SK-N-SH treated with all-trans-retinoic acid at 6 μM for 48 hours (cell line): ENCODE data around the gene GNG13.

Source experiments
- ATAC-seq: fragments of 200-7000 bp; cut with Tn5 transposase; 3 replicates; pipeline ENCODE4 v1.9.1; 2020; ENCODE audit warnings: mild to moderate bottlenecking, moderate library complexity
- ARNTL ChIP-seq: fragments of 450-650 bp; formaldehyde crosslinking; IDR thresholded peaks from 2 replicates; pipeline ENCODE4 v1.5.0; 2020; ENCODE audit warnings: low read depth, mild to moderate bottlenecking, moderate library complexity, borderline replicate concordance
- BACH2 ChIP-seq: fragments of 250-450 bp; sonication (Bioruptor Pico); IDR thresholded peaks from 2 replicates; pipeline ENCODE4 v1.9.0; 2021; ENCODE audit warnings: mild to moderate bottlenecking, borderline replicate concordance
- CSDC2 ChIP-seq: fragments of 250-450 bp; sonication (Bioruptor Pico); IDR thresholded peaks from 2 replicates; pipeline ENCODE4 v1.5.0; 2020; ENCODE audit warnings: mild to moderate bottlenecking, moderate library complexity
- ESRRG ChIP-seq: fragments of 250-450 bp; sonication (Bioruptor Pico); IDR thresholded peaks from 2 replicates; pipeline ENCODE4 v1.6.1; 2021; ENCODE audit warnings: mild to moderate bottlenecking
- GLIS3 ChIP-seq: fragments of 250-450 bp; sonication (Bioruptor Pico); IDR thresholded peaks from 2 replicates; pipeline ENCODE4 v1.5.0; 2020; ENCODE audit warnings: mild to moderate bottlenecking, moderate library complexity
- OSR1 ChIP-seq: fragments of 250-450 bp; sonication (Bioruptor Pico); IDR thresholded peaks from 2 replicates; pipeline ENCODE4 v1.8.0; 2022; ENCODE audit warnings: moderate library complexity, mild to moderate bottlenecking, inconsistent platforms
- RARB ChIP-seq: fragments of 250-450 bp; sonication (Bioruptor Pico); IDR thresholded peaks from 2 replicates; pipeline ENCODE4 v1.8.0; 2021; ENCODE audit warnings: mild to moderate bottlenecking, moderate library complexity
- SNAI2 ChIP-seq: fragments of 250-450 bp; sonication (Bioruptor Pico); IDR thresholded peaks from 2 replicates; pipeline ENCODE4 v1.5.0; 2020; ENCODE audit warnings: mild to moderate bottlenecking, moderate library complexity
- TOX ChIP-seq: fragments of 250-450 bp; sonication (Bioruptor Pico); IDR thresholded peaks from 2 replicates; pipeline ENCODE4 v1.8.0; 2021; ENCODE audit warnings: mild to moderate bottlenecking, moderate library complexity, borderline replicate concordance
- ZC3H10 ChIP-seq: fragments of 250-450 bp; sonication (Bioruptor Pico); IDR thresholded peaks from 2 replicates; pipeline ENCODE4 v1.5.1; 2021; ENCODE audit warnings: mild to moderate bottlenecking, moderate library complexity
- ZFP3 ChIP-seq: fragments of 250-450 bp; sonication (Bioruptor Pico); IDR thresholded peaks from 2 replicates; pipeline ENCODE4 v1.5.0; 2020; ENCODE audit warnings: mild to moderate bottlenecking, moderate library complexity
- ZFP30 ChIP-seq: fragments of 450-650 bp; formaldehyde crosslinking; IDR thresholded peaks from 2 replicates; pipeline ENCODE4 v1.5.0; 2022; ENCODE audit warnings: mild to moderate bottlenecking, moderate library complexity
- ZNF565 ChIP-seq: fragments of 450-650 bp; formaldehyde crosslinking; conservative IDR thresholded peaks from 2 replicates; pipeline ENCODE4 v1.5.0; 2020; ENCODE audit warnings: low read depth, mild to moderate bottlenecking, moderate library complexity
- ZNF70 ChIP-seq: fragments of 450-650 bp; formaldehyde crosslinking; IDR thresholded peaks from 2 replicates; pipeline ENCODE4 v1.5.0; 2020; ENCODE audit warnings: mild to moderate bottlenecking, moderate library complexity
- ZNF8 ChIP-seq: fragments of 450-650 bp; formaldehyde crosslinking; IDR thresholded peaks from 2 replicates; pipeline ENCODE4 v1.5.0; 2020; ENCODE audit warnings: mild to moderate bottlenecking, moderate library complexity
- TF ChIP-seq, protein P1 (sequence below): fragments of 250-450 bp; sonication (Bioruptor Pico); IDR thresholded peaks from 2 replicates; pipeline ENCODE4 v1.5.1; 2020; ENCODE audit warnings: low read depth, mild to moderate bottlenecking, moderate library complexity
- TF ChIP-seq, protein P2 (sequence below): fragments of 250-450 bp; sonication (Bioruptor Pico); IDR thresholded peaks from 2 replicates; pipeline ENCODE4 v1.8.0; 2021; ENCODE audit warnings: low read depth, mild to moderate bottlenecking, moderate library complexity, borderline replicate concordance
- TF ChIP-seq, protein P3 (sequence below): fragments of 250-450 bp; sonication (Bioruptor Pico); IDR thresholded peaks from 2 replicates; pipeline ENCODE4 v1.5.0; 2020; ENCODE audit warnings: mild to moderate bottlenecking, moderate library complexity
- TF ChIP-seq, protein P4 (sequence below): fragments of 250-450 bp; sonication (Bioruptor Pico); IDR thresholded peaks from 2 replicates; pipeline ENCODE4 v1.5.1; 2021; ENCODE audit warnings: mild to moderate bottlenecking, moderate library complexity

The GNG13 gene

DNA sequence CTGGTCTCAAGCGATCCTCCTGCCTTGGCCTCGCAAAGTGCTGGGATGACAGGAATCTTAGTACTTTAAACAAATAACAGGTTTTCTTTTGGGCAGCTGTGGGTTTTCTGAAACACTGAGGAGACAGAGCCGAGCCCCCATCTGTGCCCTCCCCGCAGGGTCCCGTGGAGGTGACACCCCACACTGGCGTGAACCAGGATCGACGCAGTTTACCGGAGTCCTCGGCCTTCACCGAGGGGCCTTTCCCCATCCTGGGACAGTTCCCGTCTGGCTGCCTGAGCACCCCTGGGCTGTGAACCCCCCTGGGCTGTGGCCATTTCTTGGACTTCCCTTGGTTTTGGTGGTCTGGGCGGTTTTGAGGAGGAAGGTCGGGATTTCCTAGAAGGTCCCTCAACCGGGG is 15.3 kb upstream of the GNG13 start:
- TF ChIP-seq ZNF70 (CRISPR knock-in tag): no peak
- no peak for TF ChIP-seq RARB (CRISPR knock-in tag)
- no peak for TF ChIP-seq ZFP3 (CRISPR knock-in tag)
- no peak for TF ChIP-seq ZFP30 (CRISPR knock-in tag)
- TF ChIP-seq OSR1 (CRISPR knock-in tag): no peak
- TF ChIP-seq GLIS3: no peak
- TF ChIP-seq, protein P1, sequence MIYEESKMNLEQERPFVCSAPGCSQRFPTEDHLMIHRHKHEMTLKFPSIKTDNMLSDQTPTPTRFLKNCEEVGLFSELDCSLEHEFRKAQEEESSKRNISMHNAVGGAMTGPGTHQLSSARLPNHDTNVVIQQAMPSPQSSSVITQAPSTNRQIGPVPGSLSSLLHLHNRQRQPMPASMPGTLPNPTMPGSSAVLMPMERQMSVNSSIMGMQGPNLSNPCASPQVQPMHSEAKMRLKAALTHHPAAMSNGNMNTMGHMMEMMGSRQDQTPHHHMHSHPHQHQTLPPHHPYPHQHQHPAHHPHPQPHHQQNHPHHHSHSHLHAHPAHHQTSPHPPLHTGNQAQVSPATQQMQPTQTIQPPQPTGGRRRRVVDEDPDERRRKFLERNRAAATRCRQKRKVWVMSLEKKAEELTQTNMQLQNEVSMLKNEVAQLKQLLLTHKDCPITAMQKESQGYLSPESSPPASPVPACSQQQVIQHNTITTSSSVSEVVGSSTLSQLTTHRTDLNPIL (CRISPR knock-in tag): no peak
- TF ChIP-seq, protein P2, sequence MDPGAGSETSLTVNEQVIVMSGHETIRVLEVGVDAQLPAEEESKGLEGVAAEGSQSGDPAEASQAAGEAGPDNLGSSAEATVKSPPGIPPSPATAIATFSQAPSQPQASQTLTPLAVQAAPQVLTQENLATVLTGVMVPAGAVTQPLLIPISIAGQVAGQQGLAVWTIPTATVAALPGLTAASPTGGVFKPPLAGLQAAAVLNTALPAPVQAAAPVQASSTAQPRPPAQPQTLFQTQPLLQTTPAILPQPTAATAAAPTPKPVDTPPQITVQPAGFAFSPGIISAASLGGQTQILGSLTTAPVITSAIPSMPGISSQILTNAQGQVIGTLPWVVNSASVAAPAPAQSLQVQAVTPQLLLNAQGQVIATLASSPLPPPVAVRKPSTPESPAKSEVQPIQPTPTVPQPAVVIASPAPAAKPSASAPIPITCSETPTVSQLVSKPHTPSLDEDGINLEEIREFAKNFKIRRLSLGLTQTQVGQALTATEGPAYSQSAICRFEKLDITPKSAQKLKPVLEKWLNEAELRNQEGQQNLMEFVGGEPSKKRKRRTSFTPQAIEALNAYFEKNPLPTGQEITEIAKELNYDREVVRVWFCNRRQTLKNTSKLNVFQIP (CRISPR knock-in tag): no peak
- no peak for TF ChIP-seq TOX
- TF ChIP-seq ZC3H10: no peak
- TF ChIP-seq, protein P3, sequence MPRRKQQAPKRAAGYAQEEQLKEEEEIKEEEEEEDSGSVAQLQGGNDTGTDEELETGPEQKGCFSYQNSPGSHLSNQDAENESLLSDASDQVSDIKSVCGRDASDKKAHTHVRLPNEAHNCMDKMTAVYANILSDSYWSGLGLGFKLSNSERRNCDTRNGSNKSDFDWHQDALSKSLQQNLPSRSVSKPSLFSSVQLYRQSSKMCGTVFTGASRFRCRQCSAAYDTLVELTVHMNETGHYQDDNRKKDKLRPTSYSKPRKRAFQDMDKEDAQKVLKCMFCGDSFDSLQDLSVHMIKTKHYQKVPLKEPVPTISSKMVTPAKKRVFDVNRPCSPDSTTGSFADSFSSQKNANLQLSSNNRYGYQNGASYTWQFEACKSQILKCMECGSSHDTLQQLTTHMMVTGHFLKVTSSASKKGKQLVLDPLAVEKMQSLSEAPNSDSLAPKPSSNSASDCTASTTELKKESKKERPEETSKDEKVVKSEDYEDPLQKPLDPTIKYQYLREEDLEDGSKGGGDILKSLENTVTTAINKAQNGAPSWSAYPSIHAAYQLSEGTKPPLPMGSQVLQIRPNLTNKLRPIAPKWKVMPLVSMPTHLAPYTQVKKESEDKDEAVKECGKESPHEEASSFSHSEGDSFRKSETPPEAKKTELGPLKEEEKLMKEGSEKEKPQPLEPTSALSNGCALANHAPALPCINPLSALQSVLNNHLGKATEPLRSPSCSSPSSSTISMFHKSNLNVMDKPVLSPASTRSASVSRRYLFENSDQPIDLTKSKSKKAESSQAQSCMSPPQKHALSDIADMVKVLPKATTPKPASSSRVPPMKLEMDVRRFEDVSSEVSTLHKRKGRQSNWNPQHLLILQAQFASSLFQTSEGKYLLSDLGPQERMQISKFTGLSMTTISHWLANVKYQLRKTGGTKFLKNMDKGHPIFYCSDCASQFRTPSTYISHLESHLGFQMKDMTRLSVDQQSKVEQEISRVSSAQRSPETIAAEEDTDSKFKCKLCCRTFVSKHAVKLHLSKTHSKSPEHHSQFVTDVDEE (CRISPR knock-in tag): no peak
- TF ChIP-seq ESRRG (CRISPR knock-in tag): no peak
- no peak for TF ChIP-seq ZNF8 (CRISPR knock-in tag)
- no peak for TF ChIP-seq SNAI2 (CRISPR knock-in tag)
- TF ChIP-seq, protein P4, sequence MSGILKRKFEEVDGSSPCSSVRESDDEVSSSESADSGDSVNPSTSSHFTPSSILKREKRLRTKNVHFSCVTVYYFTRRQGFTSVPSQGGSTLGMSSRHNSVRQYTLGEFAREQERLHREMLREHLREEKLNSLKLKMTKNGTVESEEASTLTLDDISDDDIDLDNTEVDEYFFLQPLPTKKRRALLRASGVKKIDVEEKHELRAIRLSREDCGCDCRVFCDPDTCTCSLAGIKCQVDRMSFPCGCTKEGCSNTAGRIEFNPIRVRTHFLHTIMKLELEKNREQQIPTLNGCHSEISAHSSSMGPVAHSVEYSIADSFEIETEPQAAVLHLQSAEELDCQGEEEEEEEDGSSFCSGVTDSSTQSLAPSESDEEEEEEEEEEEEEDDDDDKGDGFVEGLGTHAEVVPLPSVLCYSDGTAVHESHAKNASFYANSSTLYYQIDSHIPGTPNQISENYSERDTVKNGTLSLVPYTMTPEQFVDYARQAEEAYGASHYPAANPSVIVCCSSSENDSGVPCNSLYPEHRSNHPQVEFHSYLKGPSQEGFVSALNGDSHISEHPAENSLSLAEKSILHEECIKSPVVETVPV (CRISPR knock-in tag): no peak
- no peak for ATAC-seq

DNA sequence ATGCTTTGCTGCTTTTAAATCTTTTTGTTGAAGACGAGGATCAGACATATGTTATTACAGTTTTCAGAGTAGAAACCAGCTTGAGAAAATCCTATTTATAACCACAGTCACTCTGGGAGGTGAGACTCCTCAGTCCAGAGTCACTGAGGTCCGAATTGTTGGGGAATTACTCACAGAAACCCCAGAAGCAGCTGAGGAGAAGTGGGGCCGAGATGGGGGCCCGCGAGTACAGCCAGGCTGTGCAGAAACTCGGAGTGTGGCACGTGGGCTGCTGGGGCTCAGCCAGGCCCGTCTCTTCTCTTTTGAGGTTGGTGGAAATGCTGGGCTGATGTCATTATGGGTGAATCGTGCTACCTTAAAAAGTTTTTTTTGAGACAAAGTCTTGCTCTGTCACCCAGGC is 14.4 kb upstream of the GNG13 start:
- ATAC-seq: no peak; the same call in 2 of the 3 replicates
- no peak for TF ChIP-seq TOX
- TF ChIP-seq ESRRG (CRISPR knock-in tag): no peak
- no peak for TF ChIP-seq RARB (CRISPR knock-in tag)
- TF ChIP-seq BACH2: no peak
- no peak for TF ChIP-seq ZNF565 (CRISPR knock-in tag)
- no peak for TF ChIP-seq ZFP3 (CRISPR knock-in tag)
- no peak for TF ChIP-seq CSDC2 (CRISPR knock-in tag)
- TF ChIP-seq, protein P3 (CRISPR knock-in tag): no peak
- TF ChIP-seq ARNTL: no peak
- no peak for TF ChIP-seq ZNF70 (CRISPR knock-in tag)
- TF ChIP-seq ZC3H10: no peak
- TF ChIP-seq, protein P2 (CRISPR knock-in tag): no peak
